Measurements from ENCODE around the gene WDCP.

WDCP gene

GRCh38 chr2:24007693-24008092 is 39.5 kb downstream of the WDCP start:
- Histone ChIP-seq H2AFZ (ENCODE audit: low read depth) (no peak overlapping the region), H3K79me2 (ENCODE audit: insufficient read depth, low read depth) (no peaks in the 10 kb centered on the region), H3K36me3 (ENCODE audit: insufficient read depth) (no peaks in the 10 kb centered on the region), H3K27ac (no peak overlapping the region), H3K4me2 (no peak overlapping the region), H3K9ac (no peak overlapping the region), H3K4me1 (ENCODE audit: low read depth, poor library complexity, severe bottlenecking) (no peaks in the 10 kb centered on the region), H3K4me3 (IDR thresholded peaks at IDR 0.05; ENCODE audit: insufficient read depth, low read depth, low read length) (no peak overlapping the region), H4K20me1 (ENCODE audit: insufficient read depth) (no peaks in the 10 kb centered on the region), H3K27me3 (ENCODE audit: insufficient read depth, low read depth) (no peaks in the 10 kb centered on the region)
- no peak for TF ChIP-seq CTCF (conservative IDR thresholded peaks at IDR 0.05; ENCODE audit: low read depth, low read length)

GRCh38 chr2:23994567-23994966 is 52.6 kb downstream of the WDCP start:
- peaks cover 3% of the 10 kb centered on the region for H3K4me1 ChIP-seq (ENCODE audit: low read depth, poor library complexity, severe bottlenecking)
- H2AFZ ChIP-seq (ENCODE audit: low read depth) = no peak overlapping the region
- H3K79me2 ChIP-seq (ENCODE audit: insufficient read depth, low read depth) = no peaks in the 10 kb centered on the region
- peaks cover under 1% of the 10 kb centered on the region; the same call in 1 of the 2 replicates for H3K36me3 ChIP-seq (ENCODE audit: insufficient read depth)
- no peak overlapping the region for H3K4me2 ChIP-seq
- H4K20me1 ChIP-seq (ENCODE audit: insufficient read depth) = no peaks in the 10 kb centered on the region
- no peak overlapping the region for H3K27ac ChIP-seq
- H3K4me3 ChIP-seq (IDR thresholded peaks at IDR 0.05; ENCODE audit: insufficient read depth, low read depth, low read length) = no peak overlapping the region
- no peak overlapping the region for H3K9ac ChIP-seq
- H3K27me3 ChIP-seq (ENCODE audit: insufficient read depth, low read depth) = no peaks in the 10 kb centered on the region
- TF ChIP-seq CTCF (conservative IDR thresholded peaks at IDR 0.05; ENCODE audit: low read depth, low read length) = no peak

DNA sequence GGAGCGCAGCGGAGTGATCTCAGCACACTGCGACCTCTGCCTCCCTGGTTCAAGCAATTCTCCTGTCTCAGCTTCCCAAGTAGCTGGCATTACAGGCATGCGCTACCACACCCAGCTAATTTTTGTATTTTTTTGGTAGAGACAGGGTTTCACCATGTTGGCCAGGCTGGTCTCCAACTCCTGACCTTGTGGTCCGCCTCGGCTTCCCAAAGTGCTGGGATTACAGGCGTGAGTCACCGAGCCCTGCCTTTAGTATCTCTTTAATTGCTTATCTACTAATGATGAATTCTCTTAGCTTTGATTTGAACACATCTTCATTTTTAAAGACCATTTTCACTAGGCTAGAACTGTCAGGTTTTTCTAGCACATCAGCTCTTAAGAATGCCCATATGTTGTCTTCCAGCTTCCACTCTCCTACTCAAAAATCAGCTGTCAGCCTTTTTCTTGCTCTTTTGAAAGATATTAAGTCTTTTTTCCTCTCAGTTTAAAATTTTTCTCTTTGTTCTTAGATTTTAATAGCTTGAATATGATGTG is 53.4 kb downstream of the WDCP start:
- Histone ChIP-seq H3K27ac (no peak overlapping the region), H3K4me1 (ENCODE audit: low read depth, poor library complexity, severe bottlenecking) (peaks cover 3% of the 10 kb centered on the region), H3K9ac (no peak overlapping the region), H3K36me3 (ENCODE audit: insufficient read depth) (no peaks in the 10 kb centered on the region), H4K20me1 (ENCODE audit: insufficient read depth) (no peaks in the 10 kb centered on the region), H2AFZ (ENCODE audit: low read depth) (no peak overlapping the region), H3K27me3 (ENCODE audit: insufficient read depth, low read depth) (no peaks in the 10 kb centered on the region), H3K79me2 (ENCODE audit: insufficient read depth, low read depth) (no peaks in the 10 kb centered on the region), H3K4me3 (IDR thresholded peaks at IDR 0.05; ENCODE audit: insufficient read depth, low read depth, low read length) (no peak overlapping the region), H3K4me2 (no peak overlapping the region)
- TF ChIP-seq CTCF (conservative IDR thresholded peaks at IDR 0.05; ENCODE audit: low read depth, low read length) = no peak

GRCh38 chr2:23992931-23993330 is 54.3 kb downstream of the WDCP start:
- Histone ChIP-seq H3K27me3 (ENCODE audit: insufficient read depth, low read depth) (no peaks in the 10 kb centered on the region), H3K36me3 (ENCODE audit: insufficient read depth) (no peaks in the 10 kb centered on the region), H4K20me1 (ENCODE audit: insufficient read depth) (no peaks in the 10 kb centered on the region), H3K9ac (no peak overlapping the region), H3K79me2 (ENCODE audit: insufficient read depth, low read depth) (no peaks in the 10 kb centered on the region), H2AFZ (ENCODE audit: low read depth) (no peak overlapping the region), H3K4me2 (no peak overlapping the region), H3K27ac (no peak overlapping the region), H3K4me3 (IDR thresholded peaks at IDR 0.05; ENCODE audit: insufficient read depth, low read depth, low read length) (no peak overlapping the region), H3K4me1 (ENCODE audit: low read depth, poor library complexity, severe bottlenecking) (peaks cover 3% of the 10 kb centered on the region)
- no peak for TF ChIP-seq CTCF (conservative IDR thresholded peaks at IDR 0.05; ENCODE audit: low read depth, low read length)
